Central memory CD8-positive, alpha-beta T cell (primary cell): ENCODE results near the gene CBLIF.
"Not testable (repeated sequence)": the region's sequence is repeated elsewhere in the genome, so short reads cannot be mapped to it uniquely, and the experiment has no call there.

ENCODE experiments used
- ATAC-seq: fragments of 150-1000 bp; cut with Tn5 transposase; replicated peaks from 2 replicates; pipeline ENCODE4 v1.10.0; 2022; ENCODE audit warnings: mild to moderate bottlenecking, moderate FRiP score, moderate number of reproducible peaks; ENCODE audit not compliant: poor library complexity, severe bottlenecking; ENCODE audit errors: extremely low read depth
- DNase-seq, 2 donors: peaks; one replicate each; pipeline ENCODE4 v3.0.0; 2021; ENCODE audit warnings: low spot score in 2 of 2
- H3K27ac Mint-ChIP-seq: one replicate; pipeline ENCODE4 v1.8.0; 2022; ENCODE audit warnings: low read depth, mild to moderate bottlenecking, moderate library complexity, mixed read lengths
- H3K27me3 Mint-ChIP-seq: one replicate; pipeline ENCODE4 v1.8.0; 2022; ENCODE audit warnings: mixed read lengths
- H3K36me3 Mint-ChIP-seq: one replicate; pipeline ENCODE4 v1.8.0; 2022; ENCODE audit warnings: mild to moderate bottlenecking, moderate library complexity, mixed read lengths; ENCODE audit not compliant: insufficient read depth
- H3K4me1 Mint-ChIP-seq: one replicate; pipeline ENCODE4 v1.8.0; 2022; ENCODE audit warnings: mixed read lengths
- H3K4me3 Mint-ChIP-seq: one replicate; pipeline ENCODE4 v1.8.0; 2022; ENCODE audit warnings: mild to moderate bottlenecking, moderate library complexity, mixed read lengths
- H3K9me3 Mint-ChIP-seq: one replicate; pipeline ENCODE4 v1.8.0; 2022; ENCODE audit warnings: mixed read lengths

CBLIF gene

GRCh38 chr11:59807047-59807610 is 38.2 kb downstream of the CBLIF start:
- ATAC-seq (no peak), DNase-seq (no peak)
- Mint-ChIP-seq H3K9me3 (no peaks in the 10 kb centered on the region), H3K27me3 (no peaks in the 10 kb centered on the region), H3K4me1 (peaks cover 16% of the 10 kb centered on the region), H3K27ac (peak overlapping the region; percentile 4), H3K4me3 (no peak overlapping the region), H3K36me3 (peaks cover 23% of the 10 kb centered on the region)

GRCh38 chr11:59804061-59804460 is 41.2 kb downstream of the CBLIF start:
- Mint-ChIP-seq H3K4me3 (no peak overlapping the region), H3K27ac (no peak overlapping the region), H3K27me3 (no peaks in the 10 kb centered on the region), H3K9me3 (no peaks in the 10 kb centered on the region), H3K4me1 (peaks cover 4% of the 10 kb centered on the region), H3K36me3 (peaks cover 15% of the 10 kb centered on the region)
- DNase-seq (no peak), ATAC-seq (no peak)

GRCh38 chr11:59802639-59803176 is 42.6 kb downstream of the CBLIF start:
- Mint-ChIP-seq H3K27me3 (no peaks in the 10 kb centered on the region), H3K36me3 (peaks cover 12% of the 10 kb centered on the region), H3K27ac (no peak overlapping the region), H3K4me1 (peaks cover 4% of the 10 kb centered on the region), H3K9me3 (no peaks in the 10 kb centered on the region), H3K4me3 (no peak overlapping the region)
- peak in 1 of 2 donors; percentile 22 for DNase-seq
- peak; percentile 75 for ATAC-seq

- DNase-seq (no peak), ATAC-seq (no peak)
- no peaks in the 10 kb centered on the region for H3K27me3 Mint-ChIP-seq
- H3K4me3 Mint-ChIP-seq = no peak overlapping the region
- H3K4me1 Mint-ChIP-seq = peaks cover 4% of the 10 kb centered on the region
- no peaks in the 10 kb centered on the region for H3K9me3 Mint-ChIP-seq
- no peak overlapping the region for H3K27ac Mint-ChIP-seq
- peaks cover 11% of the 10 kb centered on the region for H3K36me3 Mint-ChIP-seq
Measured at GRCh38 chr11:59801981-59802638, 43.2 kb downstream of the CBLIF start.

- DNase-seq (no peak), ATAC-seq (no peak)
- no peak overlapping the region for H3K4me3 Mint-ChIP-seq
- H3K27ac Mint-ChIP-seq = no peak overlapping the region
- no peaks in the 10 kb centered on the region for H3K9me3 Mint-ChIP-seq
- H3K36me3 Mint-ChIP-seq = peaks cover 9% of the 10 kb centered on the region
- H3K4me1 Mint-ChIP-seq = no peaks in the 10 kb centered on the region
- no peaks in the 10 kb centered on the region for H3K27me3 Mint-ChIP-seq
Measured at GRCh38 chr11:59801160-59801706, 44.1 kb downstream of the CBLIF start.

- Mint-ChIP-seq H3K27me3 (no peaks in the 10 kb centered on the region), H3K9me3 (no peaks in the 10 kb centered on the region), H3K4me3 (no peak overlapping the region), H3K4me1 (no peaks in the 10 kb centered on the region), H3K27ac (no peak overlapping the region), H3K36me3 (peaks cover 9% of the 10 kb centered on the region)
- DNase-seq (no peak), ATAC-seq (no peak)
Measured at GRCh38 chr11:59800390-59801025, 44.8 kb downstream of the CBLIF start.

GRCh38 chr11:59794417-59794816 is 50.9 kb downstream of the CBLIF start:
- Mint-ChIP-seq H3K4me1 (no peaks in the 10 kb centered on the region), H3K36me3 (peaks cover 6% of the 10 kb centered on the region), H3K4me3 (no peak overlapping the region)

GRCh38 chr11:59792507-59792906 is 52.8 kb downstream of the CBLIF start:
- Mint-ChIP-seq H3K4me1 (no peaks in the 10 kb centered on the region), H3K36me3 (peaks cover 7% of the 10 kb centered on the region), H3K27me3 (no peaks in the 10 kb centered on the region), H3K4me3 (no peak overlapping the region), H3K27ac (no peak overlapping the region), H3K9me3 (no peaks in the 10 kb centered on the region)
- no peak for ATAC-seq
- no peak for DNase-seq

More at GRCh38 chr11:59794417-59794816, 50.9 kb downstream of the CBLIF start:
- Mint-ChIP-seq H3K9me3 (no peaks in the 10 kb centered on the region), H3K27ac (no peak overlapping the region), H3K27me3 (no peaks in the 10 kb centered on the region)
- no peak for ATAC-seq
- DNase-seq = no peak

- Mint-ChIP-seq H3K27ac (no peak overlapping the region), H3K4me3 (no peak overlapping the region), H3K4me1 (no peaks in the 10 kb centered on the region), H3K9me3 (no peaks in the 10 kb centered on the region), H3K36me3 (peaks cover 7% of the 10 kb centered on the region), H3K27me3 (no peaks in the 10 kb centered on the region)
- DNase-seq = no peak
- no peak for ATAC-seq
Measured at GRCh38 chr11:59791639-59792038, 53.7 kb downstream of the CBLIF start.

- Mint-ChIP-seq H3K27me3 (no peaks in the 10 kb centered on the region), H3K4me3 (no peak overlapping the region), H3K4me1 (peaks cover 12% of the 10 kb centered on the region), H3K27ac (no peak overlapping the region), H3K9me3 (no peaks in the 10 kb centered on the region), H3K36me3 (peaks cover 1% of the 10 kb centered on the region)
- ATAC-seq (no peak), DNase-seq (no peak)
Measured at GRCh38 chr11:59787816-59788215, 57.5 kb downstream of the CBLIF start.

GRCh38 chr11:59787255-59787588 is 58.1 kb downstream of the CBLIF start:
- H3K9me3 Mint-ChIP-seq = no peaks in the 10 kb centered on the region

GRCh38 chr11:59785818-59786217 is 59.5 kb downstream of the CBLIF start:
- no peak overlapping the region for H3K4me3 Mint-ChIP-seq
- no peak overlapping the region for H3K27ac Mint-ChIP-seq
- H3K27me3 Mint-ChIP-seq = no peaks in the 10 kb centered on the region
- ATAC-seq (no peak), DNase-seq (no peak)
- peaks cover 1% of the 10 kb centered on the region for H3K36me3 Mint-ChIP-seq
- no peaks in the 10 kb centered on the region for H3K9me3 Mint-ChIP-seq
- peaks cover 12% of the 10 kb centered on the region for H3K4me1 Mint-ChIP-seq

More at GRCh38 chr11:59787255-59787588, 58.1 kb downstream of the CBLIF start:
- ATAC-seq = no peak
- DNase-seq = no peak
- Mint-ChIP-seq H3K36me3 (peaks cover 1% of the 10 kb centered on the region), H3K27ac (no peak overlapping the region), H3K4me3 (no peak overlapping the region), H3K4me1 (peaks cover 12% of the 10 kb centered on the region), H3K27me3 (no peaks in the 10 kb centered on the region)

GRCh38 chr11:59784441-59784840 is 60.9 kb downstream of the CBLIF start:
- peaks cover 12% of the 10 kb centered on the region for H3K4me1 Mint-ChIP-seq
- not testable (repeated sequence) for DNase-seq, H3K36me3 Mint-ChIP-seq, H3K27ac Mint-ChIP-seq, H3K4me3 Mint-ChIP-seq, H3K9me3 Mint-ChIP-seq, H3K27me3 Mint-ChIP-seq, ATAC-seq
